Fibroblast of mammary gland (primary cell): ENCODE measurements around the gene PRR23A.

Experiments
- DNase-seq: peaks from one replicate; pipeline ENCODE4 v3.0.0-alpha.2; 2010; ENCODE audit warnings: low read depth
- H3K4me3 ChIP-seq: 2 replicates; pipeline ENCODE4 v1.5.1; 2011; ENCODE audit warnings: low read depth, mild to moderate bottlenecking, low read length, moderate library complexity; ENCODE audit not compliant: control insufficient read depth
- CTCF ChIP-seq: conservative IDR thresholded peaks from 2 replicates; pipeline ENCODE4 v1.5.1; 2011; ENCODE audit warnings: low read depth, low read length, inconsistent platforms; ENCODE audit not compliant: control insufficient read depth, insufficient read depth

Gene PRR23A

DNA sequence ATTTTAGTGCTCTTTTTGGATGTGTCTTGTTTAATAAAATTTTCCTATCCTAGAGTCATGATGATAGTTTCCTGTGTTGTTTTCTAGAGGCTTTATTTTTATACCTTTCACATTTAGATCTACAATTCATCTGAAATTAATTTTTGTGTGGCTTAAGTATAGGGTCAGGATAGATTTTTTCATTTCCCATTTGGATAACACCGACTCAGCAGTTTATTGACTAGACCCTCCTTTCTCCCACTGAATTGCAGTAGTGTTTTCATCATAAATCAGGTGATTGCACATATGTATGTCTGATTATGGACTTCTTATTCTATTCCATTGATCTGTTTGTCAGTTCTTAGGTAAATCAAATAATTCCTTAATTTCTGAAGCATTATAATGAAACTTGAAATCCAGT lies 10.4 kb downstream of the PRR23A start:
- TF ChIP-seq CTCF: no peak
- no peak overlapping the region for H3K4me3 ChIP-seq
- DNase-seq: no peak

DNA sequence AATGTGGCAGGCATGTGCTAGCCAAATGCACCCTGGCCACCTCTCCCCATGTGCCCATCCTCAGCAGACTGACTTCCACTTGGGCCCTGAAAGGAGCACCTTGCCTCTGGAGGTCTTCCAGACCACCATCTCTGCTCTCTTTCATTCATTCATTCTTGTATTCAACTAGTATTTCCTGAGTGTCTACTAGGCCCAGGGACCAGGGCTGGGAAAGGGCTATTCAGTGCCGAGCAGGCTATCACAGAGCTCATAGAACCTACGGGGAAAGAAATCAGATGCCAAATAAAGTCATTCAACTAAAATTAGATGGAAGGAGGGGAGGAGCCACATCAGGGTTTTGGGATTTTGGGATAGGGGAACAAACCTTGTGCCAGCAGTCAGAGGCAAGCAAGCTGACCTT lies 18.9 kb downstream of the PRR23A start:
- no peak for DNase-seq
- H3K4me3 ChIP-seq: no peak overlapping the region
- no peak for TF ChIP-seq CTCF

GRCh38 chr3:138985932-138986331 lies 20.1 kb downstream of the PRR23A start:
- DNase-seq: no peak
- H3K4me3 ChIP-seq: no peak overlapping the region
- TF ChIP-seq CTCF: no peak

- no peak for DNase-seq
- no peak overlapping the region for H3K4me3 ChIP-seq
- TF ChIP-seq CTCF: no peak
Measured at GRCh38 chr3:138984816-138985215, 21.3 kb downstream of the PRR23A start.

GRCh38 chr3:138976047-138976446 lies 30.0 kb downstream of the PRR23A start:
- DNase-seq: no peak
- H3K4me3 ChIP-seq: no peak overlapping the region
- TF ChIP-seq CTCF: no peak

- no peak for TF ChIP-seq CTCF
- DNase-seq: no peak
- H3K4me3 ChIP-seq: no peak overlapping the region
Measured at GRCh38 chr3:138975351-138975750, 30.7 kb downstream of the PRR23A start.

- no peak for TF ChIP-seq CTCF
- DNase-seq: peak; percentile 54
- H3K4me3 ChIP-seq: no peak overlapping the region
Measured at GRCh38 chr3:138974462-138974861, 31.6 kb downstream of the PRR23A start.
